B cell (primary cell): Measurements from ENCODE around the gene CERS1. TPM values are rescaled to one million over a fixed set of nuclear protein-coding genes. Genes with fewer than 3 reads are reported as not detected.

Source experiments
- ATAC-seq: fragments of 200-7000 bp; cut with Tn5 transposase; one replicate; pipeline ENCODE4 v1.10.0; 2021; ENCODE audit warnings: low read depth, mild to moderate bottlenecking, moderate number of reproducible peaks, moderate library complexity
- CTCF ChIA-PET: fragments of 350-600 bp; sonication (Branson Sonifier 250); formaldehyde crosslinking; loops from one replicate; lab custom pipeline; 2021; ENCODE audit warnings: antibody characterized with exemption, inconsistent platforms; lab: Charles Lee
- POLR2A ChIA-PET: fragments of 350-600 bp; sonication (Branson Sonifier 250); formaldehyde crosslinking; loops from one replicate; lab custom pipeline; 2021; ENCODE audit warnings: antibody characterized with exemption; lab: Charles Lee
- DNase-seq: peaks from one replicate; pipeline ENCODE4 v3.0.0; 2013
- H2AFZ ChIP-seq: 2 replicates; pipeline ENCODE4 v1.6.1; 2012; ENCODE audit warnings: mild to moderate bottlenecking, low read depth, low read length; ENCODE audit not compliant: insufficient read depth, poor library complexity, severe bottlenecking
- H3K27ac ChIP-seq, 2 donors: 1 replicate in 1 of 2; 2 replicates in 1 of 2; pipeline ENCODE4 v1.5.1; 2012 to 2013; ENCODE audit warnings: low read length in 2 of 2, mild to moderate bottlenecking in 2 of 2, moderate library complexity in 1 of 2
- H3K27me3 ChIP-seq, 4 experiments: fragments of 200-600 bp in 1 of 4; sonication (generic) in 1 of 4; replicated peaks in 1 of 4; 1 replicate in 2 of 4; 2 replicates in 2 of 4; pipeline versions ENCODE4 v1.6.1 to v1.7.0; 2013 to 2016; ENCODE audit warnings: low read length in 3 of 4, mild to moderate bottlenecking in 2 of 4, mixed read lengths in 1 of 4, moderate library complexity in 1 of 4; ENCODE audit not compliant: insufficient read depth in 4 of 4, control insufficient read depth in 3 of 4; ENCODE audit errors: control extremely low read depth in 1 of 4
- H3K36me3 ChIP-seq, 2 experiments: replicated peaks in 1 of 2; 1 replicate in 1 of 2; 2 replicates in 1 of 2; pipeline versions ENCODE4 v1.6.1 to v1.7.1; 2013; ENCODE audit warnings: low read length in 1 of 2; ENCODE audit not compliant: insufficient read depth in 2 of 2, control insufficient read depth in 1 of 2; ENCODE audit errors: control extremely low read depth in 1 of 2, extremely low read depth in 1 of 2
- H3K4me1 ChIP-seq, 2 donors: fragments of 200-600 bp in 1 of 2; sonication (generic) in 1 of 2; 1 replicate in 1 of 2; 2 replicates in 1 of 2; pipeline versions ENCODE4 v1.5.1 to v1.6.1; 2013 to 2017; ENCODE audit warnings: low read length in 2 of 2; ENCODE audit not compliant: control insufficient read depth in 2 of 2, insufficient read depth in 2 of 2
- H3K4me2 ChIP-seq: replicated peaks from 2 replicates; pipeline ENCODE3; 2012; ENCODE audit warnings: mild to moderate bottlenecking, low read depth, low read length; ENCODE audit not compliant: poor library complexity, severe bottlenecking
- H3K4me3 ChIP-seq, 5 experiments: fragments of 200-600 bp in 1 of 5; sonication (generic) in 1 of 5; 1 replicate in 3 of 5; 2 replicates in 2 of 5; pipeline versions ENCODE4 v1.5.1 to v1.7.0; 2011 to 2016; ENCODE audit warnings: low read length in 4 of 5, mild to moderate bottlenecking in 4 of 5, low read depth in 2 of 5, control low read depth in 1 of 5, moderate library complexity in 1 of 5; ENCODE audit not compliant: insufficient read depth in 1 of 5; ENCODE audit errors: control extremely low read depth in 1 of 5, extremely low read depth in 1 of 5
- H3K79me2 ChIP-seq: fragments of 200-600 bp; sonication (generic); one replicate; pipeline ENCODE4 v1.6.0; 2016; ENCODE audit warnings: low read length; ENCODE audit not compliant: control insufficient read depth, insufficient read depth
- H3K9ac ChIP-seq: fragments of 200-600 bp; sonication (generic); 2 replicates; pipeline ENCODE4 v1.6.1; 2017; ENCODE audit warnings: mild to moderate bottlenecking, low read length, moderate library complexity
- H3K9me3 ChIP-seq, 3 donors: one replicate each; pipeline versions ENCODE4 v1.6.1 to v1.7.1; 2013; ENCODE audit warnings: low read length in 2 of 3; ENCODE audit not compliant: control insufficient read depth in 2 of 3, insufficient read depth in 1 of 3; ENCODE audit errors: control extremely low read depth in 1 of 3
- H4K20me1 ChIP-seq: 2 replicates; pipeline ENCODE4 v1.6.0; 2012; ENCODE audit warnings: mild to moderate bottlenecking, low read length; ENCODE audit not compliant: insufficient read depth, control insufficient read depth, poor library complexity, severe bottlenecking
- H3K27ac Mint-ChIP-seq: one replicate; pipeline ENCODE4 v1.8.0; 2021; ENCODE audit warnings: mixed read lengths
- H3K27me3 Mint-ChIP-seq: one replicate; pipeline ENCODE4 v1.8.0; 2021; ENCODE audit warnings: mixed read lengths
- H3K4me1 Mint-ChIP-seq: one replicate; pipeline ENCODE4 v1.8.0; 2021; ENCODE audit warnings: mixed read lengths
- H3K4me3 Mint-ChIP-seq: one replicate; pipeline ENCODE4 v1.8.0; 2021; ENCODE audit warnings: mixed read lengths
- H3K9me3 Mint-ChIP-seq: one replicate; pipeline ENCODE4 v1.8.0; 2022; ENCODE audit warnings: mixed read lengths; ENCODE audit not compliant: insufficient read depth
- EZH2 ChIP-seq: IDR thresholded peaks from 2 replicates; pipeline ENCODE4 v1.6.1; 2012; ENCODE audit warnings: borderline replicate concordance, low read depth, mild to moderate bottlenecking, moderate library complexity, low read length; ENCODE audit not compliant: insufficient read depth, poor library complexity, severe bottlenecking
- WGBS: methylation state at CpG from one replicate; pipeline ENCODE4 v1.1.5; 2013; ENCODE audit warnings: missing lambda C conversion rate; ENCODE audit not compliant: insufficient coverage; 5-methylcytosine and 5-hydroxymethylcytosine counted together
- intact Hi-C: fragments of 100-400 bp; cut with micrococcal nuclease; formaldehyde crosslinking; loops from one replicate; pipeline ENCODE4 v1.10.0; 2022
- polyA plus RNA-seq: library from polyadenylated mRNA; depleted of rRNA; stranded (reverse); fragments of >200 nt; gene quantifications from 2 replicates; pipeline ENCODE4 v1.2.3, GENCODE V29; 2012
- total RNA-seq, 2 donors: library from RNA; stranded (reverse); fragments of 120-200 nt in 1 of 2; gene quantifications; 1 replicate in 1 of 2; 2 replicates in 1 of 2; pipeline versions ENCODE4 v1.2.3 to v1.2.4, GENCODE V29; 2013 to 2022
- TF ChIP-seq, protein P1 (sequence below): fragments of 200-600 bp; IDR thresholded peaks from one replicate; pipeline ENCODE4 v1.8.0; 2022; ENCODE audit warnings: antibody characterized with exemption, mild to moderate bottlenecking

The CERS1 gene
- total and polyA plus RNA-seq, 2 donors (not counting 1 experiment from before 2014, with no cell fraction given), result not detected

DNA sequence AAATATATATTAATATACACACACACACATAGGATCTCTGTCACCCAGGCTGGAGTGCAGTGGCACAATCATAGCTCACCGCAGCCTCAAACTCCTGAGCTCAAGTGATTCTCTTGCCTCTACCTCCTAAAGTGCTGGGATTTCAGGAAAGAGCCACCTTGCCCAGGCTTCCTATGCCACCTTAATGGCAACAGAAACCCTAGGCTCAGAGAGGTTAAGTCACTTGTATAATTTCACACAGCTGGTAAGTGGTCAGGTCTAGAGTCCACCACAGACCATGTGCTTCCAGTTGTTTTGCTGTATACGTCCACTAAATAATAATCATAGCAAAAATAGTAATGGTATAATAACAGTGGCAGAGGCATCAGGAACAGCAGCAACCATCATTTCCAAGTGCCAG, 65.5 kb downstream of the CERS1 start:
- H3K4me2 ChIP-seq, result no peak overlapping the region
- peaks cover 2 to 22% (median 6%) of the 10 kb centered on the region in 3 donors for H3K9me3 ChIP-seq
- no peaks in the 10 kb centered on the region for H3K9me3 Mint-ChIP-seq
- no peaks in the 10 kb centered on the region for H3K27me3 ChIP-seq
- ChIA-PET CTCF (interaction anchor here (0.6 to 1.2 kb wide), 2 partner anchors 43 to 52 kb away, joined by 3 read pairs; no protein-coding TSS in a partner anchor), POLR2A (no interaction called here)
- peaks cover 26% of the 10 kb centered on the region for H3K4me1 Mint-ChIP-seq
- H3K4me3 Mint-ChIP-seq, result peak overlapping the region; percentile 67
- H3K27ac ChIP-seq, result no peak overlapping the region
- H2AFZ ChIP-seq, result no peak overlapping the region
- no peak overlapping the region for H3K27ac Mint-ChIP-seq
- no peak overlapping the region for H3K4me3 ChIP-seq
- H3K9ac ChIP-seq, result no peak overlapping the region
- H3K4me1 ChIP-seq, result peaks cover 26 to 29% of the 10 kb centered on the region in 2 donors
- peaks cover 8% of the 10 kb centered on the region for H3K27me3 Mint-ChIP-seq
- intact Hi-C loops, result loop anchor here (2.0 to 5.0 kb wide), 5 partner anchors 43 to 628 kb away; partner anchors contain the start of genes COPE, DDX49, RAB3A and REX1BD
- peaks cover 33% of the 10 kb centered on the region for H4K20me1 ChIP-seq
- peaks cover 36% of the 10 kb centered on the region for H3K79me2 ChIP-seq
- peaks cover 6 to 7% of the 10 kb centered on the region in 2 experiments for H3K36me3 ChIP-seq
- DNase-seq (no peak), ATAC-seq (no peak)
- TF ChIP-seq EZH2, result no peak
- TF ChIP-seq, protein P1, sequence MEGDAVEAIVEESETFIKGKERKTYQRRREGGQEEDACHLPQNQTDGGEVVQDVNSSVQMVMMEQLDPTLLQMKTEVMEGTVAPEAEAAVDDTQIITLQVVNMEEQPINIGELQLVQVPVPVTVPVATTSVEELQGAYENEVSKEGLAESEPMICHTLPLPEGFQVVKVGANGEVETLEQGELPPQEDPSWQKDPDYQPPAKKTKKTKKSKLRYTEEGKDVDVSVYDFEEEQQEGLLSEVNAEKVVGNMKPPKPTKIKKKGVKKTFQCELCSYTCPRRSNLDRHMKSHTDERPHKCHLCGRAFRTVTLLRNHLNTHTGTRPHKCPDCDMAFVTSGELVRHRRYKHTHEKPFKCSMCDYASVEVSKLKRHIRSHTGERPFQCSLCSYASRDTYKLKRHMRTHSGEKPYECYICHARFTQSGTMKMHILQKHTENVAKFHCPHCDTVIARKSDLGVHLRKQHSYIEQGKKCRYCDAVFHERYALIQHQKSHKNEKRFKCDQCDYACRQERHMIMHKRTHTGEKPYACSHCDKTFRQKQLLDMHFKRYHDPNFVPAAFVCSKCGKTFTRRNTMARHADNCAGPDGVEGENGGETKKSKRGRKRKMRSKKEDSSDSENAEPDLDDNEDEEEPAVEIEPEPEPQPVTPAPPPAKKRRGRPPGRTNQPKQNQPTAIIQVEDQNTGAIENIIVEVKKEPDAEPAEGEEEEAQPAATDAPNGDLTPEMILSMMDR, result no peak
- no CpG with 5 or more reads among the region's 2 CpGs for WGBS

DNA sequence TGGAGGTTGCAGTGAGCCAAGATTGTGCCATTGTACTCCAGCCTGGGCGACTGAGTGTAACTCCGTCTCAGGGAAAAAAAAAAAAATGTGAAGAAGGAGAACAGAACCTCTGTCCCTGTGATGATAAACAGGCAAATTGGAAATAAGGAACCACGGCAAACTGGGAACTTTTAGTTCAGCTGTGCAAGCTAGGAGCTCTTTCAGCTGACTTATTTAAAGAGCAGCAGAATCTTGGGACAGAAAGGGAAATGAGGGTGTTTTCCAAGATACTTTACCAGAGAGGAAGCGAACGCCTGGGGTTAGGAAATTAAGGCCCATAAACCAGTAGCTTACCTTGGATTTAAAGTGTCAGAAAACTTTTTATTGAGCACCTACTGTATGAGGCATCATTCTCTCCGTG, 67.2 kb downstream of the CERS1 start:
- TF ChIP-seq, protein P1, result no peak
- TF ChIP-seq EZH2, result no peak

More for the DNA sequence above, 67.2 kb downstream of the CERS1 start:
- ChIA-PET POLR2A (no interaction called here), CTCF (interaction anchor here (1.1 kb wide), 1 partner anchor 19 kb away, joined by 3 read pairs; no protein-coding TSS in a partner anchor)
- Histone ChIP-seq H3K9me3 (peaks cover 2 to 22% (median 6%) of the 10 kb centered on the region in 3 donors), H2AFZ (no peak overlapping the region), H3K79me2 (peaks cover 19% of the 10 kb centered on the region), H3K4me3 (no peak overlapping the region), H3K27ac (no peak overlapping the region), H3K27me3 (no peaks in the 10 kb centered on the region), H3K9ac (no peak overlapping the region), H3K36me3 (peaks cover 0 to 3% of the 10 kb centered on the region in 2 experiments), H3K4me1 (peaks cover 15 to 19% of the 10 kb centered on the region in 2 donors), H3K4me2 (no peak overlapping the region), H4K20me1 (peaks cover 16% of the 10 kb centered on the region)
- DNase-seq, result no peak
- intact Hi-C loops, result no loop called here
- Mint-ChIP-seq H3K4me3 (no peak overlapping the region), H3K9me3 (no peaks in the 10 kb centered on the region), H3K4me1 (peaks cover 12% of the 10 kb centered on the region), H3K27me3 (peaks cover 8% of the 10 kb centered on the region), H3K27ac (no peak overlapping the region)
- 52% methylated on average over 3 of the region's 6 CpGs for WGBS
- ATAC-seq, result no peak
